NCI-H510A (cell line): Measurements from ENCODE around the gene USP12.
"Not testable (repeated sequence)": the region's sequence is repeated elsewhere in the genome, so short reads cannot be mapped to it uniquely, and the experiment has no call there.

ENCODE experiments used
- DNase-seq: peaks from one replicate; lab custom pipeline; 2025; lab: John Stamatoyannopoulos, UW

Gene USP12

DNA sequence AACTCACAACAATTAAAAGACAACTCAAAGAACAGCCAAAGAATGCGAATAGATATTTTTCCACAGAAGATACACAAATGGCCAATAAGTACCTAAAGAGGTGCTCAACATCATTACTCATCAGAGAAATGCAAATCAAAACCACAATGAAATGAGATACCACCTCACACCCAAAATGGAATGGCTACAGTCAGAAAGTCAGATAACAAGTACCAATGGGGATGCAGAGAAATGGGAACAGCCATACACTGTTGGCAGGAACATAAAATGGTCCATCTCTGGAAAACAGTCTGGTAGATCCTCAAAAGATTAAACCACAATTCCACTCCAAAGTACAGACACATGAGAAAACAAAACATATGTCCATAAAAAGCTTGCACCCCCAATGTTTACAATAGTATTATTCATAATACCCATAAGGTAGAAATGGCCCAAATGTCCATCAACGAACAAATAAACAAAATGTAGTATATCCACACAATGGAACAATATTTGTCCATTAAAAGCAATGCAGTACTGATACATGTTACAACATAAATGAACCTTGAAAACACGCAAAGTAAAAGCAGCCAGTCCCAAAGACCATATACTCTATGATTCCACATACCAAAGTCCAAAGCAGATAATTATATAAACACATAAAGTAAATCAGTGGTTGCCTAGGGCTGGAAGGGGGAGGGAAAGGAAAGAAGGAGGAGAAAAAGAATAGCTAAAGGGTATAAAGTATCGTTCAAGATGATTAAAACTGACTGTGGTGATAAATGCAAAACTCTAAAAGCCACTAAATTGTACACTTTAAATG is 19.6 kb downstream of the USP12 start:
- no peak for DNase-seq

DNA sequence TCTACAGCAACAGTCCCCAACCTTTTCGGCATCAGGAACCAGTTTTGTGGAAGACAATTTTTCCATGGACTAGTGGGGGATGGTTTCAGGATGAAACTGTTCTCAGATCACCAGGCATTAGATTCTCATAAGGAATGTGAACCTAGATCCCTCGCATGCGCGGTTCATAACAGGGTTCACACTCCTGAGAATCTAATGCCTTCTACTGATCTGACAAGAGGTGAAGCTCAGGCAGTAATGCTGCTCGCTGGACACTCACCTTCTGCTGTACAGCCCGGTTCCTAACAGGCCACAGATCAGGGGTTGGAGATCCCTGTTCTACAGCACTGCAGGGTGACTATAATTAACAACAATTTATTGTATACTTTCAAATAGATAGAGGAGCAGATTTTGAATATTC is 21.9 kb downstream of the USP12 start:
- DNase-seq = no peak

DNA sequence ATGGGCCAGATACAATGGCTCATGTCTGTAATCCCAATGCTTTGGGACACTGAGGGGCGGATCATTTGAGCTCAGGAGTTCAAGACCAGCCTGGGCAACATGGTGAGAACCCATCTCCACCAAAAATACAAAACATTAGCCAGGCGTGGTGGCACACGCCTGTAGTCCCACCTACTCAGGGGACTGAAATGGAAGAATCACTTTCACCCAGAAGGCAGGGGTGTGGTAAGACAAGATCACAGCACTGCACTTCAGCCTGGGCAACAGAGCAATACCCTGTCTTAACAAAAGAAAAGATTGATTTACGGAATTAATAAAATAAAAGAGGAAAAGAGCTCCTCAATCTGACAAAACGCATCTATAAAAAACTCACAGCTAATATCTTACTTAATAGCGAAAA is 22.7 kb downstream of the USP12 start:
- DNase-seq = no peak

DNA sequence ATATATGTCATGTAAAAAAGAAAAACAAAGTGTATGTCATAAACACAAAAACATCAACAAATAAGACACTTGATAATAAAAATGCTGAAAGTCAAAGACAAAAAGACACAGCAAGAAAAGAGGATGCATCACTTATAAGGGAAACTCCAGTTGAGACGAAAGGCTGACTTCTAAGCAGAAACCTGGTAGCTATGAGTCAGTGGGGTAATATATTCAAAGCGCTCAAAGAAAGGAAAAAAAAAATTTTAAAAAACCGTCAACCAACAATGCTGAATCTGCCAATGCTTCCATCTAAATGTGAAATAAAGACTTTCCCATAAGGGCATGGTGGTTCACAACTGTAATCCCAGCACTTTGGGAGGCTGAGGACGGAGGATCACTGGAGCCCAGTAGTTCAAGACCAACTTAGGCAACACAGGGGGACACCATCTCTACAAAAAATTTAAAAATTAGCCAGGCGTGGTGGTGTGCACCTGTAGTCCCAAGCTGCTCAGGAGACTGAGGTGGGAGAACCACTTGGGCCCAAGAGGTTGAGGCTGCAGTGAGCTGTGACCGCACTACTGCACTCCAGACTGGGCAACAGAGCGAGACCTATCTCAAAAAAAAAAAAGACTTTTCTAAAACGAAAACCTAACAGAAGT is 24.0 kb downstream of the USP12 start:
- no peak for DNase-seq

DNA sequence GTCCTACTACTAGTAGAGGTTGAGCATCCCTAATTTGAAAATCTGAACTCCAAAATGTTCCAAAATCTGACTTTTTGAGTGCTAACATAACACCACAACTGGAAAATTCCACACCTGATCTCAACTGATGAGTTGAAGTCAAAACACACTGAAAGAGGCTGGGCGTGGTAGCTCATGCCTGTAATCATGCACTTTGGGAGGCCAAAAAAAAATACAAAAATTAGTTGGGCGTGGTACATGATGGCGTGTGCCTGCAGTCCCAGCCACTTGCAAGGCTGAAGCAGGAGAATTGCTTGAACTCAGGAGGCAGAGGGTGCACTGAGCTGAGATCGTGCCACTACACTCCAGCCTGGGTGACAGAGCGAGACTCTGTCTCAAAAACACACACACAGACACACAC is 29.9 kb downstream of the USP12 start:
- DNase-seq = no peak

DNA sequence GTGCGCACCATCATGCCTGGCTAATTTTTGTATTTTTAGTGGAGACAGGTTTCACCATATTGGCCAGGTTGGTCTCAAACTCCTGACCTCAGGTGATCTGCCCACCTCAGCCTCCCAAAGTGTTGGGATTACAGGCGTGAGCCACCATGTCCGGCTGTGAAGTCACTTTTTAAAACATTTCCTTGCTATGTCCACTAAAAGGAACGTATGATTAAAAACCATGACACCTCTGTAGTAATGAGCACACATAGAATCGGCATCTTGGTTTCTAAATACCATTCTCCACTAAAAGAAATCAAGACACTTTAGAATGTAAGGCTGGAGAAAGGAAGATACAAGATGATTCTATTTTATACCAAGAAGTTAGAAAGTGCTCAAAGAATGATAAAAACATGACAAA is 30.5 kb downstream of the USP12 start:
- not testable (repeated sequence) for DNase-seq

DNA sequence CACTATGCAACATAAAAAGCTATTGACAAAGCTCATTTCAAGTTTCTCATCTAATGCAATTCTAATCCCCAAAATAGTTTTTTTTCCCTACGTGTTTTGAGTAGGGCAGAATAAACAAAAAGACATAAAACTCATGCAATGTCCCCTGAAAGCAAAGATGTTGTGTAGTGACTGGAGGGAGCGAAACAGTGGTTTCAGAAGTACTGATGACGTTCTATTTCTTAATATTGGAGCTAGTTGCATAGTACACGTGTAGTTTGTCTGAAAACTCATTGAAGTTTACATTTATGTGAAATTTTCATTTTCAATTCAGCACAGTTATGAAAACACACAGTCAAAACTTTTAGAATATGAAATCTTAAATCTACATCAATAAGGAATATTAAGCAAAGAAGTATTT is 31.6 kb downstream of the USP12 start:
- no peak for DNase-seq

DNA sequence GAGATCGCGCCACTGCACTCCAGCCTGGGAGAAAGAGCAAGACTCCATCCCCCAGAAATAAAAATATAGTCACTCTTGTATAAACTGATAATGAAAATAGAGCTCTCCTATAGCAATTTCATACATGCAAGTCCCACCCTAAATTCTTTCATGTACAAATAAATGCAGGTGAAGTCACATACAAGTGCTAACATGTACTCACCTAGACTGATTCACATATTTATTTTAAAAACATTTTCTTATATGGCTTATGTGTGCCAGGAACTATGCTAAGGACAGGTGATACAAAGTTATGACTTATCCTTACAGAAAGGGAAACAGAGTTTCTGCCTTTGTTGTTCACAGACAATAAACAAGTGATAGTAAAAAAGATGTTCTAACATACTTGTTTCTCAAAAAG is 32.0 kb downstream of the USP12 start:
- no peak for DNase-seq

DNA sequence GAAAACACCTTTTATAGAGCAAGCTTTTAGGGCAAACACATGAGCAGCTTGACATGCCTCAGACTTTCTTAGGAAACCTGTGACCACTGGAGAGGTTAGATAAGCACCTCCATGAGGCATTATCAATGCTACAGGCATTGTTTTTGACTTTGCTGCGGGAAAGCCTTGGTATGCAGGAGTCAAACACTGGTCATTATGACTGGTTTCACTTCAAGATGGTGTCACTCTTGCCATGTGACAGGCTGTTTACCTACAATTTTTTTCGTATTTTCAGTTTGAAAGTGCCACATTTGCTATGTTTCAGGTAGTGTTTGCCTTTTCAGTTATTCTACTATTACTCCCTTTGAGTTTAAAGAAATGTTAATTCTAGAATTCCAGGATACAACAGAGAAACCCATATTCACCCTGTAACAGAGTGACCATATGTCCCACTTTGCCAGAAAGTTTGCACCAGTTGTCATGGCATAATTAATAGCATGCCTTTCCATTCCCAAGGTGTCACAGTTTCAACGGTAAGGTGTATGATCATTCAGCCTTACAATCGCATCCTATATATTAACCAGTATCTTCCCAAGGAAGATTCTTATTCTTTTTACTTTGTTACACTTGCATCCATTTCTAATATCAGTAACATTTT is 33.0 kb downstream of the USP12 start:
- DNase-seq = no peak

DNA sequence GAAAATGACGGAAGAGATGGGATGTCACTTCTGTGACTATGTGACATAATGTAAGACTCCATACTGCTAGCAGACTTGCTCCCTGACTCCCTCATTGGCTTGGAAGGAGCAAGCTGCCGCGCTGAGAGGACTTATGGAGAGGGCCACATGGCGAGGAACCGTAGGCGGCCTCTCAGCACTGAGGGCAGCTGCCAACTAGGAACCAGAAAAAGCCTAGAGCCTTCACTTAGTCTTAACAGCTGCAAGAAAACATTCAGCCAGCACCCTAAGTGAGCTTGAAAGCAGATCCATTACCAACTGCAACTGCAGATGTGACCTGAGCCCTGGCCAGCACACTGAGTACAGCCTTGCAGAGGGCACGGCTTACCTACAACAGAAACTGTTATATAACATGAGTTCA is 33.9 kb downstream of the USP12 start:
- DNase-seq = no peak

DNA sequence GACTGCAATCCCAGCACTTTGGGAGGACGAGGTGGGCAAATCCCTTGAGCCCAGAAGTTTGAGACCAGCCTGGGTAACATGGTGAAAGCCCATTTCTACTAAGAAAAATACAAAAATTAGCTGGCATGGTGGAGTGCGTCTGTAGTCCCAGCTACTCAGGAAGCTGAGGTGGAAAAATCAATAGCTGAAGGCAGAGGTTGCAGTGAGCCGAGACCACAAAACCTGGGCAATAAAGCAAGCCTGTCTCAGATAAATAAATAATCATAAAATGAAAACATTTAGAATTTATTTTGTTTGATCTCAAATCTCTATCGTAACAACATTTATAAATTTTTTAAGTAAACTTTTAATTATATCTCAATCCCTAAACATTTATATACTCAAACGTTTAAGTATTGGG is 36.6 kb downstream of the USP12 start:
- DNase-seq = no peak

DNA sequence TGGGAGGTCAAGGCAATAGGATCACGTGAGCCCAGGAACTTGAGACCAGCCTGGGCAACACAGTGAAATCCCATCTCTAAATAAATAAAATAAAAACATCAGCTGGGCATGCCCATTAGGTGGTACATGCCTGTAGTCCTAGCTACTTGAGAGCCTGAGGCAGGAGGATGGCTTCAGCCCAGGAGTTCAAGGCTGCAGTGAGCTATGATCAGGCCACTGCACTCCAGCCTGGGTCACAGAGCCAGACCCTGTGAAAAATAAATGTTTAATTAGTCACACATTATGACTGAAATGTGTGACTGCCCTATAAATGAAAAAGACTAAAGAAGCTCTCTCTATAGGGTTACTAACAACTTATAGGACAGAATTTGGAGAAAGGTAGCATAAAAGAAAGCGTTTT is 37.7 kb downstream of the USP12 start:
- DNase-seq = no peak

DNA sequence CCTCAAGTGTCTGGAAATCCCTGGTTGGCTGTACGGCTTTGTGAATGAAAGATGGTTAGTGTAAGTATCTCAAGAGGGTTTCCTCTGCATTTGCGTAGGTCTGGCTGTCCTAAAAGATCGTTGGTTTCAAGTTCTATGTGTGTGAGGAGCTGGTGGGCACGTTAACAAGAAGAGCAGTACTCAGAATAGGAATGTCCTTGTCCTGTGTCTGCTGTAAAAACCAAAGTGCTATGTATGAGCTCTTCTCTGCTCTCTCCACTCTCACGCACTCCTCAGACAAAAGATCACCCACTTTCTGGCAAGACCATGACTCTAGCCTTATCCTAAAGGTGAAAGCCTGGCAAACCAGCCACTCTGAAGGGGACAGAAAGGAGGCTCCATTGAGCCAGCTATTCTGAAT is 39.1 kb downstream of the USP12 start:
- DNase-seq = no peak

DNA sequence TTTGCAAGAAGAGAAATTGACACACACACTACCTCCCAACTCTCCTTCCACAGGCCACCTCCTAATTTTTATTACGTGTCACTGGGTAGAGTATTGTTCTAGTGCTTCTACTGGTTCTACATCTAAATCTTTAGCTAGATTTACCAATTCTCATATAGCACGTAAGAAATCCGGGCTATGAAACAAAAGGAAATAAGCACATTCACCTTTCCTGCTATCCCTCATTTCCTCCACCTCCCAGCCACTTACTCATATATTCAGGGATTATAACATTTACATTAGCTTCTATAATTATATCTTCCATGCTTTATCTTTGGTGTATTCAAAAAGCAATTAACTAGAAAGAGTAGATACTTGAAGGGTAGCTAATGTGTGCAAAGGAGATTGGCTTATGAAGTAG is 39.7 kb downstream of the USP12 start:
- DNase-seq = no peak

DNA sequence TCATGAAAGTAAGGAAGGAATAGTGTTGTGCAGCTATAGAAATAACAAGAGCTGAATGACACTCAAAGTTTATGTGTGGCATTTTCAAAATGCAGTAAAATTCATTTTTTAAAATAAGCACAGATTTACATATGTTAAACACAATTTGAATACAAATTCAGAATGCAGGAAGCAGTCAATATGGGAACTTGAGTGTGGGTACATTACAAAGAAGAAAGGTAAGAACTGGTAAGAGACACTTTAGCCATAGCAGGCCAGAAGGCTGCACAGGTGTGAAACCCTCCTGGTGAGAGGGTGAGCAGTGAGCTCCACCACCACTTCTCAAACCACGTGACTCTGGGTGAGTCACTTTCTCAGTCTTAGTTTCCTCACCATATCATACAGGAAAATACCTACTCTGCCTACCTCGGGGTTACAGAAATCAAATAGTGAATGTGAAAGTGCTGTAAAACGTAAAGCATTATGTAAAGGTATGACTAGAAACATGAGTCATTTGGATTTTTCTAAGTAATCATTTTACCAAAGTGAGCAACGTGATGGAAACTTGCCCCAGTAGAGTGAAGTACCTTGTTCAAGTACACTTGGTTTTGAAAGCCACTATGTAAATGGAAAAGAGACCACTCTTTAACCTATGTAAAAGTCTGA is 40.5 kb downstream of the USP12 start:
- no peak for DNase-seq

DNA sequence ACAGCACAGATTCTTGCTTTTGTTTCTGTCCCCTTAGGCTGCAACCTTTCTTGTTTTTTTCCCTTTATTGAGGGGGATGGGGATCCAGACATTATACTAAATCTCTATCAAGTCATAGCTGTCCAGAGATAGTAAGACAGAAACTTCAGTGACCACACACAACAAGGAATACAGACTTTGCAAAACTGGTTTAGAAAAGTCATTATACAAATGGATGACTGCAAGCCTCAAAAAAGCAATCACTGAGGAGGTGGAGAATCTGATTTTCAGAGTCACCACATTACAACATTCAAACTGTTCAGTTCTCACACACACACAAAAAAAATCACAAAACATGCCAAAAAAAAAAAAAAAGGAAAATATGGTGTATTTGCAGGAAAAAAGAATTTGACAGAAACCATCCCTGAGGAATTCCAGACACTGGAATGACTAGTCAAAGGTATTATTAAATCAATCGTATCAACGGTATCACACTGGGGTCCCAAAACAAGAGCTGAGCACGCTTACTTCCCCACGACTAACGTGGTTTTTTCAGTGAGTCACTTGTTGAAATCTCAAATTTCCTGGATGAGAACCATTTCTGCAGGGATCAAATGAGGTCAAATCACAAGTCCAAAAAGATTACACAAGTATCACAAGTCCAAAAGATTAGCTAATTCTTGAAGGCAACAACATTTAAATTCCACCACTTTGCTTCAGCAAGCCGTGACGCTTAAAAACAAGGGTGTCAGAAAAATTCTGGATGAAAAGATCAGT is 41.2 kb downstream of the USP12 start:
- DNase-seq = no peak

DNA sequence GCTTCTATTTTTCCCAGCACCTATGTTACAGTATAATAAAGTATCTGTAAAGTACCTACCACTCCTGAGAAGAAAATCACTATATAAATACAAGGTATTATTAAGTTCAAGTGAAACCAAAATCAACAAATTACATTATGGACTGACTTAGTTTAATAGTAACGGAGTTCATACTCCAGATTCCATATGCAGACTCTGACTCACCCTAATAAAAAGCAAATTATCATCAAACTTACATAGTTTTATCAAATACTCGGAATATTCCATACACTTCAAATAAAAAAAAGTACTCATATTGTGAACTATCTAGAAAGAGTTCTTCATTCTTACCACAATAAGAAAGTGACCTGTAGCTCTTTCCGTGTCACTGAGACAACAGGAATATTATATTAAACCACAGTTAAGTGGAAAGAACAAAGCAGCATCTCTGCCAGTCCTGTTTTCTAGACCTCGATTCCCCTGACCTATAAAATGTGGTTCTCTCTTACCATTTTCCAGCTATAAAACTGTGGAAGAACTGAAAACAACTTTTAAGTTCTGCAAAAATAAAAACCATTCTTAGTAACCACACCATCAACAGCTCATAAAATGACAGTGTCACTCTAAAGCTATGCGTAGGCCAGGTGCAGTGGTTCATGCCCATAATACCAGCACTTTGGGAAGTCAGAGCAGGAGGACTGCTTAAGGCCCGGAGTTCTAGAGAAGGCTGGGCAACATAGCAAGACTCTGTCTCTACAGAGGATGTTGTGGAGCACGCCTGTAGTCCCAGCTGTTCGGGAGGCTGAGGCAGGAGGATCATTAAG is 42.6 kb downstream of the USP12 start:
- no peak for DNase-seq

DNA sequence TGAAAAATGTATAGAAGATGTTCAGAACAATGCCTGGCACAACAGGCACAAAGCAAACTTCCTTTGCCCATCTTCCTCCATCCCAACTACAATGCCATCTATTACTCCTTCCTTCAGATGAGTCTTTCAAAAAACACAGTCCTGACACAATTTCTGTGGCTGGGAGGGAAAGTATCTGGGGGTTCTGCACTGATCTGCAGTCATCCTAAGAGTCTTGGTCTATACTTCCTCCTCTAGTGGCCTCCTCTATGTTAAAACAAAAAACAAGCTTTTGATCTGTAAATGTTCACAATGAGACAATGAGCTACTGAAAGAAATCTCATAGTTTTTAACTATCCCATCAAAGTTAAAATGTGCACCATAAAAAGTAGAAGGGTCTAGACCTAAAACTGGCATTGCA is 44.8 kb downstream of the USP12 start:
- no peak for DNase-seq

DNA sequence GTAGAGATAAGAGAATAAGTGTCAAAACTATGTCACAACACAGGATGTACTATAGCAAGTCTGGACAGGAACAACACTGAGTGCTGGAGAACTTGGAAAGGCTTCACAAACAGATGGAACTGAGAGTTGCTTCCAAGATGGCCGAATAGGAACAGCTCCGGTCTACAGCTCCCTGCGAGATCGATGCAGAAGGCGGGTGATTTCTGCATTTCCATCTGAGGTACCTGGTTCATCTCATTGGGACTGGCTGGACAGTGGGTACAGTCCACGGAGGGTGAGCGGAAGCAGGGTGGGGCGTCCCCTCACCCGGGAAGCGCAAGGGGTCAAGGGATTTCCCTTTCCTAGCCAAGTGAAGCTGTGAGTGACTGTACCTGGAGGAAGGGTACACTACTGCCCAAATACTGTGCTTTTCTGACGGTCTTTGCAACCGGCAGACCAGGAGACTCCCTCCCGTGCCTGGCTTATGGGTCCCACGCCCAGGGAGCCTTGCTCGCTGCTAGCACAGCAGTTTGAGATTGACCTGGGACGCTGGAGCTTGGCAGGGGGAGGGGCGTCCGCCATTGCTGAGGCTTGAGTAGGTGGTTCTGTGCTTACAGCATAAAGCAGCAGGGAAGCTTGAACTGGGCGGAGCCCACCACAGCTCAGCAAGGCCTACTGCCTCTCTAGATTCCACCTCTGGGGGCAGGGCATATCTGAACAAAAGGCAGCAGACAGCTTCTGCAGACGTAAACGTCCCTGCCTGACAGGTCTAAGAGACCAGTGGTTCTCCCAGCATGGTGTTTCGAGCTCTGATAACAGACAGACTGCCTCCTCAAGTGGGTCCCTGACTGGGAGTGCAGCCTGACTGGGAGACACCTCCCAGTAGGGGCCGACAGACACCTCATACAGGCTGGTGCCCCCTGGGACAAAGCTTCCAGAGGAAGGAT is 46.0 kb downstream of the USP12 start:
- peak; percentile 71 for DNase-seq

DNA sequence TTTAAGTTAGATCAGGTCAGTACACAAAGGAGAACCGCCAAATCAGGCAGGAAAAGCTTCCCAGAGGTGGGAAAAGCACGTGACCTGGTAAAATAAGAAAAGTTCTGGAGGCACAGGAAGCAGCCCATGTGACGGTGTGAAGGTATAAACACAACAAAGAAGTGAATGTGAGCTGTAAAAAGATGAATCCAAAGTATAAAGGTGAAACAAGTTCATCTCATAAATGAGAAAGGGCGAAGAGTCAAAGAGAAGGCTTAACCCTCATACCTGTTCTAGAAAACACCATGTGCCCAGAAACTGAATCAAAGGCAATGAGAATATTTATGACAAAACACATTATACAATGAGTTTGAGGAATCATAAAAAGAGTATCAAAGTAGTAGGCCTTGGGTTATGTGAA is 47.0 kb downstream of the USP12 start:
- no peak for DNase-seq
